NB4 (cell line): ENCODE measurements around the gene SHTN1.

ENCODE experiments used
- DNase-seq: peaks from one replicate; pipeline ENCODE4 v3.0.0; 2010; ENCODE audit warnings: low read depth
- H3K4me3 ChIP-seq: one replicate; pipeline ENCODE4 v1.5.1; 2011; ENCODE audit warnings: mild to moderate bottlenecking, low read depth, low read length, moderate library complexity
- CTCF ChIP-seq: IDR thresholded peaks from one replicate; pipeline ENCODE4 v1.5.1; 2012; ENCODE audit warnings: low read depth, low read length
- MAX ChIP-seq: IDR thresholded peaks from 2 replicates; pipeline ENCODE4 v1.6.1; 2011; ENCODE audit warnings: low read depth, low read length
- MYC ChIP-seq: IDR thresholded peaks from 2 replicates; pipeline ENCODE4 v1.6.1; 2011; ENCODE audit warnings: low read depth, low read length
- POLR2A ChIP-seq: IDR thresholded peaks from 2 replicates; pipeline ENCODE4 v1.6.1; 2011; ENCODE audit warnings: mild to moderate bottlenecking; ENCODE audit not compliant: insufficient read length; ENCODE audit errors: extremely low read depth

The SHTN1 gene

GRCh38 chr10:116973371-116973905, 31.5 kb downstream of the SHTN1 start:
- DNase-seq, result no peak
- H3K4me3 ChIP-seq, result no peak overlapping the region
- TF ChIP-seq CTCF (no peak), POLR2A (no peak), MAX (no peak), MYC (no peak)

- no peak overlapping the region for H3K4me3 ChIP-seq
- TF ChIP-seq POLR2A, result no peak
- TF ChIP-seq CTCF, result no peak
- no peak for TF ChIP-seq MYC
- TF ChIP-seq MAX, result no peak
- no peak for DNase-seq
Observed at GRCh38 chr10:116972131-116972530, 32.9 kb downstream of the SHTN1 start.

- TF ChIP-seq MYC (no peak), POLR2A (no peak), CTCF (no peak), MAX (no peak)
- H3K4me3 ChIP-seq, result no peak overlapping the region
- DNase-seq, result no peak
Observed at GRCh38 chr10:116970050-116970449, 34.9 kb downstream of the SHTN1 start.

GRCh38 chr10:116968331-116968730, 36.7 kb downstream of the SHTN1 start:
- no peak for TF ChIP-seq MAX
- TF ChIP-seq POLR2A, result no peak
- TF ChIP-seq MYC, result no peak
- TF ChIP-seq CTCF, result no peak
- DNase-seq, result no peak
- no peak overlapping the region for H3K4me3 ChIP-seq

- TF ChIP-seq CTCF (no peak), MYC (no peak), MAX (no peak), POLR2A (no peak)
- DNase-seq, result no peak
- H3K4me3 ChIP-seq, result no peak overlapping the region
Observed at GRCh38 chr10:116961406-116962251, 43.4 kb downstream of the SHTN1 start.
